IPS-18c (cell line): ENCODE data around the gene MTAP.

Experiments
- H3K4me3 ChIP-seq: 2 replicates; pipeline ENCODE4 v1.7.0; 2013; ENCODE audit warnings: low read depth, mild to moderate bottlenecking, low read length, moderate library complexity; ENCODE audit not compliant: insufficient read depth
- H3K9me3 ChIP-seq: one replicate; pipeline ENCODE4 v1.6.1; 2013; ENCODE audit warnings: mild to moderate bottlenecking, low read length, moderate library complexity; ENCODE audit not compliant: control insufficient read depth, insufficient read depth

Gene MTAP

DNA sequence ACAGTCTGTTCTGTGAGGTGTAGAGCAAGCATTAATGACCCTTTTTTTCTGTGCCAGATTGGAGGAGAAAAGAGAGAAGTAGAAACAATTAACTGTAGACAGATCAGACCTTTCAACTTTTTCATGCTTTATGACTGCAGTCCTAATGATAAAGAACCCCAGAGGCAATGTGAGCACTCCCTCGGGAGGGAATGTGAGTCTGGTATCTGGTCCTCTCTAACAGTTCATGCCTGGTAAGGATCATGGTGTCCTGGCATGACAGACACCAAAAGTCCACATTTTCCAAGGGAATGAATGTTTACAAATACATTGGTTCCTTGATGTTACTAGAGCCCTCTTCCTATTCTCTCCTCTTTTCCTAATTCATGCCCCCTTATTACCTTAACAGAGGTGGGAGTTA lies 70.3 kb downstream of the MTAP start:
- Histone ChIP-seq H3K4me3 (no peak overlapping the region), H3K9me3 (no peaks in the 10 kb centered on the region)

DNA sequence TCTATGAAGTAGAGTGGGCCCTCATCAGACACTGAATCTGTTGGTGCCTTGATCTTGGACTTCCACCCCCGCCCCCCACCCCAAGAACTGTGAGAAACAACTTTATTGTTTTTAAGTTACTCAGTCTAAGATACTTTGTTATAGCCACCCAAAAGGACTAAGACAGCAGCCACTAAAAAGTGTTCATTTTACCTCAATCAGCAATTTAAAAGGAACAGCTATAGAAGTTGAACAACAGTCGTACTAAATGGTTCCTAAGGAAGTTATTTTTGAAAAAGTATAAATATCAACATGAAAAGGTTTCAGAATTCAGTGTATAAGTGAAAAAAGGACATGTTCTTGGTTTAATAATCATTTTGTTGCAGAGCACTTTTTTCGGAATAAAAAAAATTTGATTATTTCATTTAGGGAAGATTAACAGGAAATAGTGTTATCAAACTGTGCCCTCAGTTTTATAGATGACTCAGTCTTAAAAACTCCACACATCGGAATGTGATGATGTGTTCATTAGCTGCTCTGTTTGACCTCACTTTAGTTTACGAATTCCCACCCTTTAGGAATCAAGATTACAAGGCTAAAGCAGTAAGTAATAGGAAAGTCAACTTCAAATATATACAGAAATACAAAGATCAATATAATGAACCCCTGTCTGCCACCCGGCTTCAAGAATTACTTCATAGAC lies 71.2 kb downstream of the MTAP start:
- Histone ChIP-seq H3K9me3 (no peaks in the 10 kb centered on the region), H3K4me3 (no peak overlapping the region)

GRCh38 chr9:21875893-21876292 lies 73.5 kb downstream of the MTAP start:
- Histone ChIP-seq H3K9me3 (no peaks in the 10 kb centered on the region), H3K4me3 (no peak overlapping the region)

DNA sequence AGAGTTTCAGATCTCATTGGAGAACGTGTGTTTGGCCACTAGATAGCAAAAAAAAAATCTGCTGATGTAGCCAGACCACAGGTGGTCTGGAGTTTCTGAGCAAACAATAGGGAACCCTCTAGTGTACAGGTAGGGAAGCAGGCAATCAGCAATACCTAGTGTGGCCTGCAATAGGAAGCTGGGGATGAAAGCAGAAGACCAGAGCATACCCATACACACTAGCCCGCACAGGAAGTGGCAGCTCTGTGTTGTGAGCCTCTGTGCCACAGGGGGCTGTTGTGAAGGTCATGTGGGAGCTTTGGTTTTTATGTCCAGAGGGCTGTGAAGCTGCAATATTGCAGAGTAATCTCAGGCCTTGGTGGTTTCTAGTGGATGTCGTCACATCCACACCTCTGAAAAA lies 81.2 kb downstream of the MTAP start:
- Histone ChIP-seq H3K9me3 (no peaks in the 10 kb centered on the region), H3K4me3 (no peak overlapping the region)

- no peak overlapping the region for H3K4me3 ChIP-seq
- peaks cover 3% of the 10 kb centered on the region for H3K9me3 ChIP-seq
Measured at GRCh38 chr9:21889673-21890072, 87.2 kb downstream of the MTAP start.

GRCh38 chr9:21890696-21891095 lies 88.3 kb downstream of the MTAP start:
- Histone ChIP-seq H3K9me3 (peaks cover 3% of the 10 kb centered on the region), H3K4me3 (no peak overlapping the region)

GRCh38 chr9:21901546-21901945 lies 99.1 kb downstream of the MTAP start:
- no peak overlapping the region for H3K4me3 ChIP-seq
- no peaks in the 10 kb centered on the region for H3K9me3 ChIP-seq

DNA sequence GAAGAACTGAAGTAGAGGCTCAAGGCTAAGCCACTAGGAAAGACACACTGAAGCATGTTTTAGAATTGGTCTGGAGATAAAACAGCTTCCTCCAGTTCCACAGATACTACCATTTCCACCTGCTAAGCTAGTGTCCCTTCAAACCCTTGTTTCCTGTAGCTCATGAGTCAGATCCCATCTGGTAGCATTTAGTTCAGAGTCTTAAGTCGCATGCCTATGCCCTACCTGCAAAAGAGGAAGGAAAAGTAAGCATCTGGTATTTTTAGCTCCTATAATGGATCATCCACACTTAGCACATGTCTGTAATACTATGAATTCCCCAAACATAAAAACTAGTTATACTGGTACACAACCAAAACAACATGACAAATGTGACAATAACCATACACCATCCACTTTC lies 99.7 kb downstream of the MTAP start:
- Histone ChIP-seq H3K4me3 (no peak overlapping the region), H3K9me3 (no peaks in the 10 kb centered on the region)

DNA sequence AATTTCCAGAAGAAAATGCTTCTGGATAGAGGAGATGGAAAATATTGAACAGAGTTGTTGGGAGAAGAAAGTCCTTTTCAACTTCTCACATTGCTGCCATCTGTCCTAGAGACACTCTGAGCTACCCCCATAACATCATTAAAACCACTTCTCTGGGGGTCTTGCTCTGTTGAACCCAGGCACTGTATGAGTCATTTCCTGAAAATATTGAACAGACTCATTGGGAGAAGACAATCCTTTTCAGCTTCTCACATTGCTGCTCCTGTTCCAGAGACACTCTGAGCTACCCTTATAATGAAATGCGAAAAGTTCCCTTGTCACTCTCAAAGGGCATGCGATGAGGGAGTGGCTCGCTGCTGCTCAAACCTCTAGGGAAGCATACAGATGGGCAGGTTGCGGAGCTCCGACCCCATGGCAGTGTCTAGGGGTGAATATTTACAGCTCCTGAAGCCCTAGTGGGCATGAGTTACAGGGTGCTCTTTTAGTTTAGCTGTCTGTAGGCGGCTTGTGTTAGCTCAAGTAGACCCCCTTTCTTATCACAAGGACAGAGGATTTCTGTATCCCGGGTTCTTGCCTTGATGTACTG lies 101.0 kb downstream of the MTAP start:
- Histone ChIP-seq H3K9me3 (no peaks in the 10 kb centered on the region), H3K4me3 (no peak overlapping the region)

DNA sequence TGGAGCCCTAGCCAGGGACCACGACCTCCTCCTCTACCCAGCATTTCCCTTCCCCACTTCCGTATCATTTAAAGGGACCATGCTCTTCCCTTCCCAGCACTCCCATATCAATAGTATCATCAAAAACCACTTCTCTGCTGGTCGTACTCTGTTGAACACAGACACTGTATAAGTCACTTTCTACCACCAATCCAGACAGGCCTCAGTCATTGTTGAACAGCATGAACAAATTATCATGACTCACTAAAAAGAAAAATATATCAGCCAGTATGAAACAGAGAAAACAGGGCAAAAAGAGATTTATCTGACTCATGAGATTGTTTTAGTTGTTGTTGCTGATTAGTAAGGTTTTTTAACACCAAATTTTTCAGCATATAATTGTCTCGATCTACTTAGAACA lies 101.9 kb downstream of the MTAP start:
- no peaks in the 10 kb centered on the region for H3K9me3 ChIP-seq
- H3K4me3 ChIP-seq: no peak overlapping the region

DNA sequence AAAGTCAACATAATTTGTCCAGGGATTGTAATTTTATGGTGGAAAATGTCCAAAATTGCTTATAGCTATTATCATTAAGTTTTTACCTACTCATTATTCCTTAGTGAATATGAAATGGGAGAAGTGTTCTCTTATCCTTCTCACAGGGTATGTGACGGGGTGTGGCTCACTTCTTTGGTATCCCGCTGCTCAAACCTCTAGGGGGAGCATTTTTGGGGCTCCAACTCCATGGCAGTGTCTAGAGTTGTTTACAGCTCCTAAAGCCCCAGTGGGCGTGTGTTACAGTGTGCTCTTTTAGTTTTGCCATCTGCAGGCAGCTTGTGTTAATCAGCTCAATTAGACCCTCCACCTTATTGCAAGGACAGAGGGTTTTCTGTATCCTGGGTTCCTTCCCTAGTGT lies 102.3 kb downstream of the MTAP start:
- no peaks in the 10 kb centered on the region for H3K9me3 ChIP-seq

GRCh38 chr9:21906213-21906612 lies 103.8 kb downstream of the MTAP start:
- no peaks in the 10 kb centered on the region for H3K9me3 ChIP-seq

More for the DNA sequence above, 102.3 kb downstream of the MTAP start:
- no peak overlapping the region for H3K4me3 ChIP-seq

GRCh38 chr9:21906881-21907280 lies 104.4 kb downstream of the MTAP start:
- no peaks in the 10 kb centered on the region for H3K9me3 ChIP-seq
- no peak overlapping the region for H3K4me3 ChIP-seq

More at GRCh38 chr9:21906213-21906612, 103.8 kb downstream of the MTAP start:
- H3K4me3 ChIP-seq: no peak overlapping the region

DNA sequence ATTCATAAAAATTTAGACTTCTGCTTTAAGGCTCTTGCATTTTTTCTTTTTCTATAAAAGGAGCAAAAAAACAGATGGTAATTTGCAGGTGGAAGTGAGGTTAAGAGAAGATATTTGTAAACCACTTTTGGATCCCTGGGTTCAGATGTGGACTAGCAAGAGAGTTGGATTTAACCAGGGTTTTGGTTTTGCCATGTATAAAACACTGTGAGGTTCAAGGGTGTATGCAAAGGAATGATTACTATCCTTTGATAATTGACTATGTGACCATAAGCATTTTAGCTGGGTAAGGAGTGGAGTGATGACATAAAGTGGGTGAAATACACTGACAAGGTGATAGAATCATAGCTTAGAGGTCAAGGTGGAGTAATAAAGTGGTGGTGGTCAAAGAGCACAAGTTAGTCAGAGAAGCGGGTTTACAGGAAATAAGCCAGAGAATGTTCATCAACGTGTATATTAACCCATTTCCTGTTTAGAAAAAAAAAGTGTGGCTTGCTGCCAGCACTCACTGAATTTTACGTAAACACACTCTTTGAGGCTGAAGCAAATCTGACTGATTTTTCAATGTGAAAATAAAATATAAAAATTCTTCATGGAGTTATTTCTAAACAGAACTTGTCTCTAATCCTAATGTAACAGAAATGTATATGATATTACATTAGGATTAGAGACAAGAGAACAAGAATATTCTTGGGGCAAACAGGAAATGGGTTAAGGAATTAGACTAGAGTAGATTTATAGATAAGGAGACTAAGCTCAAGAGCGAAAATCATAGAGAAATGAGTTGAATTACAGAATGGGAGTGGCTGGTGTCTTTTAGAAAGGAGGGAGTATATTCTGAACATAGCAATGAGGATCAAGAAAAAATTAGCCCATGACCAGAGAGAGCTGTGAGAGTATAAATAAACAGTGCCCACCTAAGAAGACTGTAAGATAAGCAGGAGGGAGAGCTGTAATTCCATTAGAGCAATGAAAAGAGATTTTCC lies 117.2 kb downstream of the MTAP start:
- H3K4me3 ChIP-seq: no peak overlapping the region
- peaks cover 4% of the 10 kb centered on the region for H3K9me3 ChIP-seq

DNA sequence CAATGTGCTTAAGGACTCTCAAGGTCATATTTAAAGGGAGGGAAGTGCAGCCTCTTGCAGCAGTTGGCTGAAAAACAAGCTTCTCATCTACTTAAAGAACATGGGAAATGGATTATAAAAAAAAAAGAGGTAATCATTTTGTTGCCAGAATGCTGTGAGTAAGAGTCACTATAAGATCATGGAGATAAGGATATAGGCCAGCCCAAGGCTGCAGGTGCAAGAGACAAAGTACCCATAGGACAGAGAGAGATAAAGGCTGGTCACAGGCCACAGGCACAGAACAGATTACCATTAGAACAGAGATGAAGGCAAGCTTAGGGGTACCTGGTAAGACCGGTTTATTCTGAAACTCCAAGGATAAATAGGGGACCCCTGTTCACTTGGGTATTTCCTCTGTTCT lies 121.3 kb downstream of the MTAP start:
- Histone ChIP-seq H3K9me3 (peaks cover 4% of the 10 kb centered on the region), H3K4me3 (no peak overlapping the region)

DNA sequence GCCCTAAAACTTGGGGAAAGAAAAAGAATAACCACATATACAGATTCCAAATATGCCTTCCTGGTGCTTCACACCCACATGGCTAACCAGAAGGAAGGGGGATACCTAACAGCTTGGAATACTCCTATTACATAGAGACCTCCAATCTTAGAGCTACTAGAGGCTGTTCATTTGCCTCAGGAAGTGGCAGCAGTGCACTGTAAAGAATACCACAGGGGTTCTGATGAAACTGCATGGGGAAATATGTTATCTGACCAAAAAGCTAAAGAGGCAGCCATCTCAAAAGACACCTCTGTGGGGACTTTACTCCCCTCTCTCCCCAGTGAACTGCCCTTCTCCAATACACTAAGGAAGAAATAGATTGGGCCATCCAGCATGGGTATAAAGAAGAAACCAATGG lies 125.3 kb downstream of the MTAP start:
- H3K9me3 ChIP-seq: no peaks in the 10 kb centered on the region
- H3K4me3 ChIP-seq: no peak overlapping the region

DNA sequence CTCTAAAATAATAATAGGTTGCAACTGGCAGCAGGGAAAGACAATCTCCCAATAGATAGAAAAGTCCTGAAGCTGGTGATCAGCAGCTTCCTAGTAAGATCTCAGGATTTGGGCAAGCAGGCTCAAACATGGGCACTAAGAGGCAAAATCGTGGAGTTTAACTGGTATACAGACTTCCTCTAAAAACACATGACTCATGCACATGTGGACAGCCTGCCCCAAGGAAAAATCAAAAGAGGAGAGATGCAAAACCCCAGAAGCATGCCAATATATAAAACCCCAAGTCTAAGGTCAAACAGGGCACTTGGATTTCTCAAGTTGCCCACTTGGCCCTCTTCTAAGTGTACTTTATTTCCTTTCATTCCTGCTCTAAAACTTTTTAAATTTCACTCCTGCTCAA lies 129.0 kb downstream of the MTAP start:
- no peak overlapping the region for H3K4me3 ChIP-seq
- H3K9me3 ChIP-seq: no peaks in the 10 kb centered on the region

DNA sequence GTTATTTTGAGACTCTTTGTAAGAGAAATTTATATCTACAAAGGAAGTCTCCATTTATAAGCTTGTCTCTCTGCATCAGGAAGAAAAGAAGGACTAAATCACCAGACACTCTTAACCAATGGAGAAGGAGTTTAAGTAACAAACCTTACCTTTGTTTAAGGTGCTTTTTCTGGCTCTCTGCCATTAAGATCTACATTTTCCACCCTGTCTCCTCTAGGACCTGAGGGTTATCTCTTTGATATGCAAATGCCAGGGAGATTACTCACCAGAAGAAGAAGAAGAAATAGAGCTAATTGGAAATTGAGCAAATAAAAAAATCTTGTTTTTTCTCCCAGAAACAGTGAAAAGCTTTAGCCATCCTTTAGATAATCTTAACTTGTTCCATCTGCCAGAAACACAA lies 130.8 kb downstream of the MTAP start:
- H3K9me3 ChIP-seq: no peaks in the 10 kb centered on the region
- no peak overlapping the region for H3K4me3 ChIP-seq
